Osteocyte (in vitro differentiated cells): ENCODE measurements around the gene SIPA1L3. TPM values are rescaled to one million over a fixed set of nuclear protein-coding genes. Genes with fewer than 3 reads are reported as not detected.

Experiments
- DNase-seq: peaks from one replicate; pipeline ENCODE4 v3.0.0; 2021; ENCODE audit warnings: mixed read lengths; ENCODE audit not compliant: unreplicated experiment; ENCODE audit errors: extremely low spot score
- H3K27ac Mint-ChIP-seq: one replicate; pipeline ENCODE4 v1.8.0; 2021; ENCODE audit warnings: mild to moderate bottlenecking, mixed read lengths; ENCODE audit not compliant: unreplicated experiment
- H3K27me3 Mint-ChIP-seq: one replicate; pipeline ENCODE4 v1.8.0; 2021; ENCODE audit warnings: mixed read lengths; ENCODE audit not compliant: unreplicated experiment
- H3K36me3 Mint-ChIP-seq: one replicate; pipeline ENCODE4 v1.8.0; 2021; ENCODE audit warnings: mixed read lengths; ENCODE audit not compliant: unreplicated experiment
- H3K4me1 Mint-ChIP-seq: one replicate; pipeline ENCODE4 v1.8.0; 2021; ENCODE audit warnings: mixed read lengths; ENCODE audit not compliant: unreplicated experiment
- H3K4me3 Mint-ChIP-seq: one replicate; pipeline ENCODE4 v1.8.0; 2021; ENCODE audit warnings: mild to moderate bottlenecking, moderate library complexity, mixed read lengths; ENCODE audit not compliant: unreplicated experiment
- H3K9me3 Mint-ChIP-seq: one replicate; pipeline ENCODE4 v1.8.0; 2021; ENCODE audit warnings: mixed read lengths; ENCODE audit not compliant: unreplicated experiment
- CTCF ChIP-seq: fragments of 200-600 bp; sonication (generic); IDR thresholded peaks from 2 replicates; pipeline ENCODE4 v1.5.0; 2021; ENCODE audit warnings: antibody characterized with exemption, mild to moderate bottlenecking, moderate library complexity
- total RNA-seq: library from RNA; stranded (reverse); gene quantifications from 2 replicates; pipeline ENCODE4 v1.2.1, GENCODE V29; 2021

Gene SIPA1L3
- total RNA-seq, 1 donor from 2014 or later, result 27.1 TPM

- Mint-ChIP-seq H3K9me3 (no peaks in the 10 kb centered on the region), H3K36me3 (peaks cover 2% of the 10 kb centered on the region), H3K27ac (peak overlapping the region; percentile 78), H3K4me3 (peak overlapping the region; percentile 26), H3K4me1 (peaks cover 48% of the 10 kb centered on the region), H3K27me3 (no peaks in the 10 kb centered on the region)
- peak; percentile 20 for TF ChIP-seq CTCF
- DNase-seq, result no peak
Measured at GRCh38 chr19:37931881-37932655, 25.1 kb downstream of the SIPA1L3 start.

GRCh38 chr19:37932985-37933936, 26.3 kb downstream of the SIPA1L3 start:
- peaks cover 48% of the 10 kb centered on the region for H3K4me1 Mint-ChIP-seq
- no peak for DNase-seq
- no peaks in the 10 kb centered on the region for H3K27me3 Mint-ChIP-seq
- H3K27ac Mint-ChIP-seq, result peak overlapping the region; percentile 78
- peaks cover 2% of the 10 kb centered on the region for H3K36me3 Mint-ChIP-seq
- peak overlapping the region; percentile 2 for H3K4me3 Mint-ChIP-seq
- TF ChIP-seq CTCF, result no peak
- no peaks in the 10 kb centered on the region for H3K9me3 Mint-ChIP-seq

DNA sequence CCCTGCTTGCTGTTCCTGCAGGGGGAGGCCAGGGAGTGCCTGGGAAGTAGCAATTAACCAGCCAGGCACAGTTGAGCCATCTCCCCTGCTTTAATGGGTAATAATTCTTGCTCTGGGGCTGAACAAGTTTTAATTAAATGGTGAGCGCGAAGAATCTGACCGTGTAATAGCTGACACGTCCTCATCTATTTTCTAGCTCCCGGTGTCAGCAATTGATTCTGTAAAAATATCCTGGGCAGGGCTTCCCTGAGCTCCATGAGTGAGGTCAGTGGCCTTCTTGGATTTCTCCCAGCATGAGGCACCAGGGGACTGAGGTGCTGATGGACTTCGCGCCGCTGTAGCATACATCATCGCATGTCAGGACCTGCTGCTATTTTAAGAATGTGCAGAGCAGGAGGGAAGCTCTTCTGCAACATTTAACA, 26.9 kb downstream of the SIPA1L3 start:
- H3K4me1 Mint-ChIP-seq, result peaks cover 43% of the 10 kb centered on the region
- TF ChIP-seq CTCF, result no peak
- no peaks in the 10 kb centered on the region for H3K27me3 Mint-ChIP-seq
- no peak overlapping the region for H3K4me3 Mint-ChIP-seq
- H3K9me3 Mint-ChIP-seq, result no peaks in the 10 kb centered on the region
- no peak for DNase-seq
- peaks cover 2% of the 10 kb centered on the region for H3K36me3 Mint-ChIP-seq
- peak overlapping the region; percentile 54 for H3K27ac Mint-ChIP-seq

GRCh38 chr19:37935341-37935740, 28.3 kb downstream of the SIPA1L3 start:
- no peak overlapping the region for H3K27ac Mint-ChIP-seq
- H3K36me3 Mint-ChIP-seq, result peaks cover 2% of the 10 kb centered on the region
- H3K27me3 Mint-ChIP-seq, result no peaks in the 10 kb centered on the region
- no peak for TF ChIP-seq CTCF
- no peaks in the 10 kb centered on the region for H3K9me3 Mint-ChIP-seq
- peaks cover 41% of the 10 kb centered on the region for H3K4me1 Mint-ChIP-seq
- no peak overlapping the region for H3K4me3 Mint-ChIP-seq
- no peak for DNase-seq

DNA sequence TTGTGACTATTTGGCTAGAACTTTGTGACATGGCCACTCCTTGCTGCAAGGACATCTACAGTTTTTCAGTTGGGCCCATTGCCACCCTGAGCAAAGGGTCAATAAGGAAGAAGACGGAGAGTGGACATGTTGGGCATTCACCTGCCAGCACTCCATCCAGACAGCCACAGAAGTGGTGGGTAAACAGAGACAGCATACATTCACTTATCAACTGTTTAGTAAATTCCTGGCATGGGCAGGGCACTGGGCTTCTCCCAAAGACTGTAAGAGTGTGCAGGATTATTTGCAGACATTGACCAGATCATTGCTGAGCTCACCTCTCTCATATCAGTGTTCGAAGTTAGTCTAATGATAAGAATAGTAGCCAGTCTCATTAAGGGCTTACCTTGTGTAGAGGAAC, 29.2 kb downstream of the SIPA1L3 start:
- H3K4me3 Mint-ChIP-seq, result no peak overlapping the region
- H3K4me1 Mint-ChIP-seq, result peaks cover 35% of the 10 kb centered on the region
- no peaks in the 10 kb centered on the region for H3K27me3 Mint-ChIP-seq
- TF ChIP-seq CTCF, result no peak
- no peaks in the 10 kb centered on the region for H3K9me3 Mint-ChIP-seq
- no peak for DNase-seq
- H3K36me3 Mint-ChIP-seq, result peaks cover 2% of the 10 kb centered on the region
- H3K27ac Mint-ChIP-seq, result no peak overlapping the region
